HEK293 (cell line): ENCODE data around the gene COASY.

Source experiments
- BCL11B ChIP-seq: fragments of 450-650 bp; formaldehyde crosslinking; IDR thresholded peaks from 2 replicates; pipeline ENCODE4 v1.5.1; 2016; ENCODE audit warnings: low read depth, missing biosample characterization, missing genetic modification characterization
- CTCF ChIP-seq: fragments of 450-650 bp; formaldehyde crosslinking; IDR thresholded peaks from 2 replicates; pipeline ENCODE4 v1.5.1; 2016; ENCODE audit warnings: missing biosample characterization, missing genetic modification characterization
- GLIS1 ChIP-seq: fragments of 450-650 bp; formaldehyde crosslinking; IDR thresholded peaks from 2 replicates; pipeline ENCODE4 v1.5.1; 2016; ENCODE audit warnings: missing biosample characterization, missing genetic modification characterization
- KLF16 ChIP-seq: fragments of 450-650 bp; formaldehyde crosslinking; IDR thresholded peaks from 2 replicates; pipeline ENCODE4 v1.5.1; 2017; ENCODE audit warnings: missing biosample characterization, missing genetic modification characterization
- KLF8 ChIP-seq: fragments of 450-650 bp; formaldehyde crosslinking; IDR thresholded peaks from 2 replicates; pipeline ENCODE4 v1.5.1; 2016; ENCODE audit warnings: missing biosample characterization, missing genetic modification characterization
- REPIN1 ChIP-seq: fragments of 450-650 bp; formaldehyde crosslinking; IDR thresholded peaks from 2 replicates; pipeline ENCODE4 v1.5.1; 2017; ENCODE audit warnings: missing biosample characterization, missing genetic modification characterization, low read depth
- SCRT1 ChIP-seq: fragments of 450-650 bp; formaldehyde crosslinking; IDR thresholded peaks from 2 replicates; pipeline ENCODE4 v1.5.1; 2016; ENCODE audit warnings: missing biosample characterization, missing genetic modification characterization, borderline replicate concordance
- SETDB1 ChIP-seq: IDR thresholded peaks from one replicate; pipeline ENCODE4 v1.6.1; 2017; ENCODE audit warnings: mild to moderate bottlenecking, low read length, moderate library complexity, mixed read lengths; ENCODE audit not compliant: insufficient read length
- YY1 ChIP-seq: fragments of 450-650 bp; formaldehyde crosslinking; IDR thresholded peaks from 2 replicates; pipeline ENCODE4 v1.5.1; 2018; ENCODE audit warnings: missing biosample characterization, missing genetic modification characterization
- ZBTB48 ChIP-seq: fragments of 450-650 bp; formaldehyde crosslinking; IDR thresholded peaks from 2 replicates; pipeline ENCODE4 v1.5.1; 2016; ENCODE audit warnings: missing biosample characterization, missing genetic modification characterization
- ZBTB7A ChIP-seq: fragments of 450-650 bp; formaldehyde crosslinking; IDR thresholded peaks from 2 replicates; pipeline ENCODE4 v1.5.1; 2016; ENCODE audit warnings: low read depth, missing biosample characterization, missing genetic modification characterization
- ZEB2 ChIP-seq: fragments of 450-650 bp; formaldehyde crosslinking; IDR thresholded peaks from 2 replicates; pipeline ENCODE4 v1.5.1; 2016; ENCODE audit warnings: missing biosample characterization, missing genetic modification characterization
- ZNF112 ChIP-seq: fragments of 450-650 bp; formaldehyde crosslinking; IDR thresholded peaks from 2 replicates; pipeline ENCODE4 v1.5.0; 2017; ENCODE audit warnings: missing biosample characterization, missing genetic modification characterization
- ZNF16 ChIP-seq: fragments of 450-650 bp; formaldehyde crosslinking; IDR thresholded peaks from 2 replicates; pipeline ENCODE4 v1.5.1; 2016; ENCODE audit warnings: low read depth, missing biosample characterization, missing genetic modification characterization
- ZNF211 ChIP-seq: fragments of 450-650 bp; formaldehyde crosslinking; IDR thresholded peaks from 2 replicates; pipeline ENCODE4 v1.5.1; 2016; ENCODE audit warnings: low read depth, missing biosample characterization, missing genetic modification characterization
- ZNF239 ChIP-seq: fragments of 450-650 bp; formaldehyde crosslinking; IDR thresholded peaks from 2 replicates; pipeline ENCODE4 v1.5.1; 2016; ENCODE audit warnings: missing biosample characterization, missing genetic modification characterization
- ZNF266 ChIP-seq: fragments of 450-650 bp; formaldehyde crosslinking; IDR thresholded peaks from 2 replicates; pipeline ENCODE4 v1.5.1; 2016; ENCODE audit warnings: missing biosample characterization, missing genetic modification characterization, low read depth
- ZNF311 ChIP-seq: fragments of 450-650 bp; formaldehyde crosslinking; IDR thresholded peaks from 2 replicates; pipeline ENCODE4 v1.5.1; 2017; ENCODE audit warnings: missing biosample characterization, missing genetic modification characterization, borderline replicate concordance
- ZNF518A ChIP-seq: fragments of 450-650 bp; formaldehyde crosslinking; conservative IDR thresholded peaks from 2 replicates; pipeline ENCODE4 v1.5.1; 2016; ENCODE audit warnings: low read depth, missing biosample characterization, missing genetic modification characterization
- ZNF645 ChIP-seq: fragments of 450-650 bp; formaldehyde crosslinking; IDR thresholded peaks from 2 replicates; pipeline ENCODE4; 2016; ENCODE audit warnings: missing biosample characterization, missing genetic modification characterization
- ZNF707 ChIP-seq: fragments of 450-650 bp; formaldehyde crosslinking; IDR thresholded peaks from 2 replicates; pipeline ENCODE4 v1.5.1; 2016; ENCODE audit warnings: missing biosample characterization, missing genetic modification characterization
- ZNF768 ChIP-seq: fragments of 450-650 bp; formaldehyde crosslinking; IDR thresholded peaks from 2 replicates; pipeline ENCODE4 v1.5.1; 2018; ENCODE audit warnings: missing biosample characterization, mild to moderate bottlenecking, missing genetic modification characterization
- ZNF792 ChIP-seq: fragments of 450-650 bp; formaldehyde crosslinking; IDR thresholded peaks from 2 replicates; pipeline ENCODE4 v1.5.1; 2016; ENCODE audit warnings: missing biosample characterization, missing genetic modification characterization
- ZSCAN16 ChIP-seq: fragments of 450-650 bp; formaldehyde crosslinking; IDR thresholded peaks from 2 replicates; pipeline ENCODE4 v1.5.1; 2016; ENCODE audit warnings: missing biosample characterization, missing genetic modification characterization
- ZSCAN23 ChIP-seq: fragments of 450-650 bp; formaldehyde crosslinking; IDR thresholded peaks from 2 replicates; pipeline ENCODE4 v1.5.1; 2016; ENCODE audit warnings: missing biosample characterization, missing genetic modification characterization
- TF ChIP-seq, protein P1 (sequence below): fragments of 450-650 bp; formaldehyde crosslinking; IDR thresholded peaks from 2 replicates; pipeline ENCODE4 v1.5.1; 2016; ENCODE audit warnings: missing biosample characterization, missing genetic modification characterization
- TF ChIP-seq, protein P2 (sequence below): fragments of 450-650 bp; formaldehyde crosslinking; IDR thresholded peaks from 2 replicates; pipeline ENCODE4 v1.5.1; 2016; ENCODE audit warnings: missing biosample characterization, missing genetic modification characterization

Gene COASY

DNA sequence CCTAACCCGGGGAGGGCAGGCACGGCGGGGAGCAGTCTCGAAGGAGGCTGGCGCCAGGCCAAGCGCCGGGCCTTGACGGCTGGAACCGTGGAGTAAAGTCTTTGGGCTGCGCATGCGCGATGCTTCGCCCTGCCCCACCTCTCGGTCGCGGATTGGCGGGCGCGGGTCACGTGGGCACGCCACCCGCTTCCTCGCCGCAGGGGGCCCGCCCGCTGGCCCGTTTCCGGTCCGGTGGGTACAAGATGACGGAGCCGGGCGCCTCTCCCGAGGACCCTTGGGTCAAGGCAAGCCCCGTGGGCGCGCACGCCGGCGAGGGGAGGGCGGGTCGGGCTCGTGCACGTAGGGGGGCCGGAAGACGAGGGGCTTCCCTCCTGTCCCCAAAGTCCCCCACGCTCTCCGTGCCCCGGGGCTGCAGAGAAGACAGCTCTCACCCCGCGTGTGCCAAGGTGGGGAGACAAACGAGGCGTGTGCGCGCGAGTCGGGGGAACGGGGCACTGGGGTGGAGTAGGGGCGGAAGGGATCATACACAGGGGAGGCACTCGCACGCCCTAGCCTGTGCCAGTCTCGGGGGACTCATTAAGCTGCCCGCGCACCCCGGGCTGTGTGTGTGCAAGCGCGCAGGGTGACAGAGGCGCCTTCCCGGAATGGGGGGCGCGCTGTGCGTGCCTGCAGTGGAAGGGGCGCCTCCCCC, 5.1 kb downstream of the COASY start, which contains the start of gene MLX (continued):
- TF ChIP-seq ZNF518A: peak; percentile 19; the same call in 1 of the 2 replicates
- TF ChIP-seq ZNF768 (tag by site-specific recombination): no peak
- TF ChIP-seq SETDB1: no peak
- no peak for TF ChIP-seq ZNF112 (tag by site-specific recombination)
- TF ChIP-seq, protein P1, sequence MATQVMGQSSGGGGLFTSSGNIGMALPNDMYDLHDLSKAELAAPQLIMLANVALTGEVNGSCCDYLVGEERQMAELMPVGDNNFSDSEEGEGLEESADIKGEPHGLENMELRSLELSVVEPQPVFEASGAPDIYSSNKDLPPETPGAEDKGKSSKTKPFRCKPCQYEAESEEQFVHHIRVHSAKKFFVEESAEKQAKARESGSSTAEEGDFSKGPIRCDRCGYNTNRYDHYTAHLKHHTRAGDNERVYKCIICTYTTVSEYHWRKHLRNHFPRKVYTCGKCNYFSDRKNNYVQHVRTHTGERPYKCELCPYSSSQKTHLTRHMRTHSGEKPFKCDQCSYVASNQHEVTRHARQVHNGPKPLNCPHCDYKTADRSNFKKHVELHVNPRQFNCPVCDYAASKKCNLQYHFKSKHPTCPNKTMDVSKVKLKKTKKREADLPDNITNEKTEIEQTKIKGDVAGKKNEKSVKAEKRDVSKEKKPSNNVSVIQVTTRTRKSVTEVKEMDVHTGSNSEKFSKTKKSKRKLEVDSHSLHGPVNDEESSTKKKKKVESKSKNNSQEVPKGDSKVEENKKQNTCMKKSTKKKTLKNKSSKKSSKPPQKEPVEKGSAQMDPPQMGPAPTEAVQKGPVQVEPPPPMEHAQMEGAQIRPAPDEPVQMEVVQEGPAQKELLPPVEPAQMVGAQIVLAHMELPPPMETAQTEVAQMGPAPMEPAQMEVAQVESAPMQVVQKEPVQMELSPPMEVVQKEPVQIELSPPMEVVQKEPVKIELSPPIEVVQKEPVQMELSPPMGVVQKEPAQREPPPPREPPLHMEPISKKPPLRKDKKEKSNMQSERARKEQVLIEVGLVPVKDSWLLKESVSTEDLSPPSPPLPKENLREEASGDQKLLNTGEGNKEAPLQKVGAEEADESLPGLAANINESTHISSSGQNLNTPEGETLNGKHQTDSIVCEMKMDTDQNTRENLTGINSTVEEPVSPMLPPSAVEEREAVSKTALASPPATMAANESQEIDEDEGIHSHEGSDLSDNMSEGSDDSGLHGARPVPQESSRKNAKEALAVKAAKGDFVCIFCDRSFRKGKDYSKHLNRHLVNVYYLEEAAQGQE (tag by site-specific recombination): no peak
- no peak; the same call in 1 of the 2 replicates for TF ChIP-seq BCL11B (tag by site-specific recombination)
- peak; percentile 94 for TF ChIP-seq GLIS1
- TF ChIP-seq ZNF16 (tag by site-specific recombination): no peak
- peak; percentile 84; the same call in 1 of the 2 replicates for TF ChIP-seq ZEB2 (tag by site-specific recombination)
- peak; percentile 37 for TF ChIP-seq YY1
- no peak for TF ChIP-seq ZSCAN16 (tag by site-specific recombination)
- no peak for TF ChIP-seq ZNF707
- TF ChIP-seq SCRT1 (tag by site-specific recombination): no peak
- TF ChIP-seq ZNF211: no peak
- TF ChIP-seq ZNF645 (tag by site-specific recombination): no peak
- 0 out of 2 replicates have a peak, but pooled peaks have one; percentile 70 for TF ChIP-seq REPIN1 (tag by site-specific recombination)
- no peak for TF ChIP-seq ZNF792 (tag by site-specific recombination)
- no peak for TF ChIP-seq ZNF311 (tag by site-specific recombination)
- TF ChIP-seq ZNF239: no peak
- TF ChIP-seq ZNF266 (tag by site-specific recombination): no peak
- no peak; the same call in 1 of the 2 replicates for TF ChIP-seq ZSCAN23 (tag by site-specific recombination)
- TF ChIP-seq KLF8 (tag by site-specific recombination): peak; percentile 69
- TF ChIP-seq CTCF: peak; percentile 86
- peak; percentile 82 for TF ChIP-seq ZBTB48 (tag by site-specific recombination)
- peak; percentile 78 for TF ChIP-seq KLF16 (tag by site-specific recombination)
- peak; percentile 73 for TF ChIP-seq ZBTB7A (tag by site-specific recombination)
- TF ChIP-seq, protein P2, sequence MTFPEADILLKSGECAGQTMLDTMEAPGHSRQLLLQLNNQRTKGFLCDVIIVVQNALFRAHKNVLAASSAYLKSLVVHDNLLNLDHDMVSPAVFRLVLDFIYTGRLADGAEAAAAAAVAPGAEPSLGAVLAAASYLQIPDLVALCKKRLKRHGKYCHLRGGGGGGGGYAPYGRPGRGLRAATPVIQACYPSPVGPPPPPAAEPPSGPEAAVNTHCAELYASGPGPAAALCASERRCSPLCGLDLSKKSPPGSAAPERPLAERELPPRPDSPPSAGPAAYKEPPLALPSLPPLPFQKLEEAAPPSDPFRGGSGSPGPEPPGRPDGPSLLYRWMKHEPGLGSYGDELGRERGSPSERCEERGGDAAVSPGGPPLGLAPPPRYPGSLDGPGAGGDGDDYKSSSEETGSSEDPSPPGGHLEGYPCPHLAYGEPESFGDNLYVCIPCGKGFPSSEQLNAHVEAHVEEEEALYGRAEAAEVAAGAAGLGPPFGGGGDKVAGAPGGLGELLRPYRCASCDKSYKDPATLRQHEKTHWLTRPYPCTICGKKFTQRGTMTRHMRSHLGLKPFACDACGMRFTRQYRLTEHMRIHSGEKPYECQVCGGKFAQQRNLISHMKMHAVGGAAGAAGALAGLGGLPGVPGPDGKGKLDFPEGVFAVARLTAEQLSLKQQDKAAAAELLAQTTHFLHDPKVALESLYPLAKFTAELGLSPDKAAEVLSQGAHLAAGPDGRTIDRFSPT (tag by site-specific recombination): peak; percentile 99
